Measurements from ENCODE around the gene SPA17.

SPA17 gene

DNA sequence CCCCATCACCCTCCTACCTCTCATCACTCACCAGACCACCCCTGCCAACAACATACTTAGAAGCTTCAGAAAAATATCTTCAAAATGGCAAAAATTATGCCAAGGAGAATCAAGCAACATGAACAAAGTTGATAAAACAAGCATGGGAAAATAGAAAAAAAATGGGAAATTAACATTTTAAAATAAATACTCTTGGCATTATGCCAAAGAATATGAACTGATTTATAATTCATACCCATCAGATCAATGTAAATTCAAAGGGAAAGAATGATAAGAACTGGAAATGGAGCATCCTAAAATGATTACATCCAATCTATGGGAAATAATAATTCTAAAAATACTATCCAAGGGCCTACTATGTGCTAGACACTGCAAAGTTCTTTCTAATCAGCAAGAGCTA, 12.2 kb upstream of the SPA17 start:
- Histone ChIP-seq H3K4me3 (ENCODE audit: insufficient read depth, low read depth, low read length, poor library complexity, severe bottlenecking) (no peak overlapping the region), H3K4me1 (ENCODE audit: control insufficient read depth, insufficient read depth, low read length, poor library complexity, severe bottlenecking) (no peaks in the 10 kb centered on the region), H3K36me3 (ENCODE audit: control insufficient read depth, insufficient read depth, low read length) (no peaks in the 10 kb centered on the region), H3K27ac (ENCODE audit: insufficient read depth, low read length, poor library complexity, severe bottlenecking) (no peak overlapping the region), H3K27me3 (replicated peaks; ENCODE audit: control insufficient read depth, insufficient read depth, low read length, poor library complexity, severe bottlenecking) (no peaks in the 10 kb centered on the region), H3K9me3 (ENCODE audit: control insufficient read depth, low read length) (no peaks in the 10 kb centered on the region)
- DNase-seq: no peak

DNA sequence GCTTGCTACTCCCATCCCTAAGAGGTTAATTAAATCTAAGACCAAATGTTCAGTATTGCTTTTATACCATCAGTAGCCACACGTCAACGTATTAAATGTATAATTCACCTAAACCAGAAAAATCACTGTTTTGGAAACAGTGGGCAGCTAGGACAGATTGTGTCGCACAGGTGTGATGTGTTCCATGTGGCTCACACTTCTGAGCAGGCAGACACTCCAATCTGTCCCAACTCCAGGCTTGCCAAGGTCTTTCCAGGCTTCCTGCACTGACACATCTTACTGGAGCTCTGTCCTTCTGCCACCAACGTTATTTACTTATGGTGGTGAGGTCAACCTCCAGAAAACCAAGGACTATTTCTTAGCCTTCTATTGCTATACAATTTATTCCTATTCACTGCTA, 11.6 kb upstream of the SPA17 start:
- no peak overlapping the region for H3K27ac ChIP-seq (ENCODE audit: insufficient read depth, low read length, poor library complexity, severe bottlenecking)
- no peaks in the 10 kb centered on the region for H3K36me3 ChIP-seq (ENCODE audit: control insufficient read depth, insufficient read depth, low read length)
- no peak overlapping the region for H3K4me3 ChIP-seq (ENCODE audit: insufficient read depth, low read depth, low read length, poor library complexity, severe bottlenecking)
- no peaks in the 10 kb centered on the region for H3K9me3 ChIP-seq (ENCODE audit: control insufficient read depth, low read length)
- no peak for DNase-seq
- H3K4me1 ChIP-seq (ENCODE audit: control insufficient read depth, insufficient read depth, low read length, poor library complexity, severe bottlenecking): no peaks in the 10 kb centered on the region
- H3K27me3 ChIP-seq (replicated peaks; ENCODE audit: control insufficient read depth, insufficient read depth, low read length, poor library complexity, severe bottlenecking): no peaks in the 10 kb centered on the region

DNA sequence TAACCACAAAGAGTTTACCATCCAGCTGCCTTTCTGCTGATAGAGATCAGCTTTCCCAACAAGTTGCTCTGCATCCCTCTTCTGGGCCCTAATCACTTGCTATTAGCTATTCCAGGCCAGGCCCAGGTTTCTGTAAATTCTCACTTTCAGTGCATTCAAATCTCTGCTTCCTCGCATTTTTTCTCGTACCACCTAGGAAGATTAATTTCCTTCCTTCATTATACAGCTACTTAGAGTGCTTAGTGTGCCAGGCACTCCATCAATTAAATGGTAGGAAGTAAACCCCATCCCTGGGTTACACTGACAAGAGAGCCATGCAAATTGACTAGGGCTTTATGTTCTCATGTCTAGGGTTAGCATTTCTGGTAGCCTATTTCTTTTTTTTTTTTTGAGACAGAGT, 9.8 kb upstream of the SPA17 start:
- no peaks in the 10 kb centered on the region for H3K4me1 ChIP-seq (ENCODE audit: control insufficient read depth, insufficient read depth, low read length, poor library complexity, severe bottlenecking)
- no peaks in the 10 kb centered on the region for H3K9me3 ChIP-seq (ENCODE audit: control insufficient read depth, low read length)
- no peaks in the 10 kb centered on the region for H3K27me3 ChIP-seq (replicated peaks; ENCODE audit: control insufficient read depth, insufficient read depth, low read length, poor library complexity, severe bottlenecking)
- no peak overlapping the region for H3K4me3 ChIP-seq (ENCODE audit: insufficient read depth, low read depth, low read length, poor library complexity, severe bottlenecking)
- no peak overlapping the region for H3K27ac ChIP-seq (ENCODE audit: insufficient read depth, low read length, poor library complexity, severe bottlenecking)
- no peaks in the 10 kb centered on the region for H3K36me3 ChIP-seq (ENCODE audit: control insufficient read depth, insufficient read depth, low read length)
- DNase-seq: no peak

DNA sequence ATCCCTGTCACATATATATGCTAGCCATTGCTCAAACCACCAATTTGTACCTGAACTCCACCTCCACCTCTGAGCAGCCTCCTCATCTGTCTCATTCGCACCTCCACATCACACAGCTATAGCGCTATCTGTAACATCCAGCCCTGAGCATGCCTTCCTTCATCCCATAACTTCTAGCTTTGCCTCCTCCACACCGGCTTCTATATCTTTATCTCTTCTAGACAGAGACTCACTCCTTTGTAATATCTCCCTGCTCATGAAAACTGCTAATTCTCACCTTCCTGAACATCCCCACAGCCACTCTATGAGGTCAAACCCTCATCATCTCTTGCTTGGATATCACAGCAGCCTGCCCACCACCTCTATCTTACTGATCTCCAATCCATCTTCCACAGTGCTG, 6.1 kb upstream of the SPA17 start:
- no peaks in the 10 kb centered on the region for H3K36me3 ChIP-seq (ENCODE audit: control insufficient read depth, insufficient read depth, low read length)
- peaks cover 6% of the 10 kb centered on the region for H3K4me1 ChIP-seq (ENCODE audit: control insufficient read depth, insufficient read depth, low read length, poor library complexity, severe bottlenecking)
- H3K27ac ChIP-seq (ENCODE audit: insufficient read depth, low read length, poor library complexity, severe bottlenecking): no peak overlapping the region
- no peak overlapping the region for H3K4me3 ChIP-seq (ENCODE audit: insufficient read depth, low read depth, low read length, poor library complexity, severe bottlenecking)
- no peaks in the 10 kb centered on the region for H3K9me3 ChIP-seq (ENCODE audit: control insufficient read depth, low read length)
- DNase-seq: no peak
- no peaks in the 10 kb centered on the region for H3K27me3 ChIP-seq (replicated peaks; ENCODE audit: control insufficient read depth, insufficient read depth, low read length, poor library complexity, severe bottlenecking)

DNA sequence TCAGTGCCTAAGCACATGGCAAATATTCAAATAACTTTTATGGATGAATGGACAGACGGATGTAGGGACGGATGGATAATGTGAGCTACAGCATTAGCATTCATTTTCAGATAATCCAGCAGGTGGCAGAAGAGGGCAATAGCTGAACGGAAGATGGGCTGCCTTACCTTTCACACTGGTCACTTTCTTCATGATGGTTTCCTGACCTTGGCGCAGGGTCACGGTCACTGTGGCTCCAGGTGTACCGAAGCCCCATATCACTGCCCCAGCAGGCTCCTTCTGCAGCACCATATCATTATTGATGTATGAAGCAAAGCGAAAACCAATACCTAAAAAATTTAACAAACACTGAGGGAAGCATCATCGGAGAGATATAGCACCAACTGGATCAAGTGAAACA, 4.5 kb upstream of the SPA17 start:
- Histone ChIP-seq H3K4me3 (ENCODE audit: insufficient read depth, low read depth, low read length, poor library complexity, severe bottlenecking) (no peak overlapping the region), H3K36me3 (ENCODE audit: control insufficient read depth, insufficient read depth, low read length) (no peaks in the 10 kb centered on the region), H3K4me1 (ENCODE audit: control insufficient read depth, insufficient read depth, low read length, poor library complexity, severe bottlenecking) (peaks cover 17% of the 10 kb centered on the region), H3K27me3 (replicated peaks; ENCODE audit: control insufficient read depth, insufficient read depth, low read length, poor library complexity, severe bottlenecking) (no peaks in the 10 kb centered on the region), H3K9me3 (ENCODE audit: control insufficient read depth, low read length) (no peaks in the 10 kb centered on the region), H3K27ac (ENCODE audit: insufficient read depth, low read length, poor library complexity, severe bottlenecking) (no peak overlapping the region)
- DNase-seq: peak in 1 of 3 donors; percentile 35

DNA sequence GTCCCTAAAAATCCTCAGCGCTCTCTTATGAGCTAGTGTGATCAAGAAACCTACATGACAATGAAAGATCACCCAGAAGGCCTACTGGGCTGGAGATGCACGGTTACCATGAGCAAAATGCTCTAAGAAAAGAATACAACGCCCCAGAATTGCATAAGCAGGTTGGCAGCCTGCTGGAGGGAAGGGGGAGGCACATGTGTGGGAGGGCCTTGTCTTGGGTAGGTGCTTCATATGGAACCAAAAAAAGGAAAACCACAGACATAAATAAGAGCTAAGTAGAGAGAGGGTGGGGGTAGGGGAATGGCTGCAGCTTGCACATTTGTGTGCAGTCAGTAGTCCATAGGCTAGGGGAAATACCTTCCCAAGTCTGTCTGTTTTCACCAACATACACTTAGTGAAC, 3.0 kb upstream of the SPA17 start:
- H3K4me3 ChIP-seq (ENCODE audit: insufficient read depth, low read depth, low read length, poor library complexity, severe bottlenecking): no peak overlapping the region
- H3K27me3 ChIP-seq (replicated peaks; ENCODE audit: control insufficient read depth, insufficient read depth, low read length, poor library complexity, severe bottlenecking): no peaks in the 10 kb centered on the region
- DNase-seq: peak in 1 of 3 donors; percentile 14
- no peaks in the 10 kb centered on the region for H3K9me3 ChIP-seq (ENCODE audit: control insufficient read depth, low read length)
- H3K36me3 ChIP-seq (ENCODE audit: control insufficient read depth, insufficient read depth, low read length): no peaks in the 10 kb centered on the region
- H3K27ac ChIP-seq (ENCODE audit: insufficient read depth, low read length, poor library complexity, severe bottlenecking): no peak overlapping the region
- peaks cover 19% of the 10 kb centered on the region for H3K4me1 ChIP-seq (ENCODE audit: control insufficient read depth, insufficient read depth, low read length, poor library complexity, severe bottlenecking)

DNA sequence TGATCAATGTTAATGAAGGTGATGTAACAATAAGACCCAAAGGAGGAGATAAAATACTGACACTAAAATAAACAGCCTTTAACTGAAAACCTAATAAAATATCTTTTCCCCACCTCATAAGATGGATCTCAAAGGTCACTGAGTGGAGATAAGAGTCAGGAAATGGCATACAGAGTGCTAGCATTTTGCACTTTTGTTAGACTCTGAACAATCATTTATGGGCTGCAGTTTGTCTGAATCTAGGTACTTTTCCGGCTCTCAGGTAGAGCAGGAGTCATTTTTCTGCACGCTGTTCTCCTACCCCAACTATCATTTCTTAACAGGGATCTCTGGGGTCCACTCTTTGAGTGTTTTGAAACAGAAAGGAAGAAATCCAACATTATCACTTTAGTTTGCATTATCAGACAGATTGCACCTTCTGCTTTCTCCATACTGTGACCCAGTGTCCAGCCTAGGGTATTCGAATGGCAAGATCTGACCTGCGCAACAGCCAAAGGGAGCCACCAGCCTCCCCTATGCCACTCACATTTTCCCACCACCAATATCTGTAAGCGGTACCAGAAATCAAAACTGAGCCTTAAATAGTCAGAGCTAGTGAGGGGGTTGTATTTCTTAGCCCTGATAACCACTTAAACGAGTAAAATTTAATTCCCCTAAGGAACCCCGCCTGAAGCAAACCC, 1.0 kb upstream of the SPA17 start:
- peak overlapping the region; percentile 76 for H3K4me3 ChIP-seq (ENCODE audit: insufficient read depth, low read depth, low read length, poor library complexity, severe bottlenecking)
- H3K4me1 ChIP-seq (ENCODE audit: control insufficient read depth, insufficient read depth, low read length, poor library complexity, severe bottlenecking): peaks cover 19% of the 10 kb centered on the region
- H3K27me3 ChIP-seq (replicated peaks; ENCODE audit: control insufficient read depth, insufficient read depth, low read length, poor library complexity, severe bottlenecking): no peaks in the 10 kb centered on the region
- H3K36me3 ChIP-seq (ENCODE audit: control insufficient read depth, insufficient read depth, low read length): no peaks in the 10 kb centered on the region
- H3K9me3 ChIP-seq (ENCODE audit: control insufficient read depth, low read length): no peaks in the 10 kb centered on the region
- H3K27ac ChIP-seq (ENCODE audit: insufficient read depth, low read length, poor library complexity, severe bottlenecking): peak overlapping the region; percentile 72
- no peak for DNase-seq

DNA sequence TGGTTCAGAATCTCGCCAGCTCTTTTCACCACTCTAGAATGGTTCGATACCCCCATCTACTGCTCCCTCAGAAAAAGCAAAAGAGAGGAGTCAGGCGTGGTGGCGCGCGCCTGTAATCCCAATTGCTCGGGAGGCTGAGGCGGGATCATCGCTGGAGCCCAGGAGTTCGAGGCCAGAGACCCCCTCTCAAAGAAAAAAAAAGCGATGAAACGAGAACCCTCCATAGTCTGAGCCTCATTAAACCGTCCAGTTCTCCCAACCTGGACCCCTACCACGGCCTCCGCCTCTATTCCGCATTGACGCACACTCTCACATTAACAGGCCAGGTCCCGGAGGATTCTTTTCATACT, 439 bp downstream of the SPA17 start:
- no peaks in the 10 kb centered on the region for H3K36me3 ChIP-seq (ENCODE audit: control insufficient read depth, insufficient read depth, low read length)
- H3K4me1 ChIP-seq (ENCODE audit: control insufficient read depth, insufficient read depth, low read length, poor library complexity, severe bottlenecking): peaks cover 19% of the 10 kb centered on the region
- H3K4me3 ChIP-seq (ENCODE audit: insufficient read depth, low read depth, low read length, poor library complexity, severe bottlenecking): peak overlapping the region; percentile 76
- no peak for DNase-seq
- peak overlapping the region; percentile 72 for H3K27ac ChIP-seq (ENCODE audit: insufficient read depth, low read length, poor library complexity, severe bottlenecking)
- H3K27me3 ChIP-seq (replicated peaks; ENCODE audit: control insufficient read depth, insufficient read depth, low read length, poor library complexity, severe bottlenecking): no peaks in the 10 kb centered on the region
- no peaks in the 10 kb centered on the region for H3K9me3 ChIP-seq (ENCODE audit: control insufficient read depth, low read length)

DNA sequence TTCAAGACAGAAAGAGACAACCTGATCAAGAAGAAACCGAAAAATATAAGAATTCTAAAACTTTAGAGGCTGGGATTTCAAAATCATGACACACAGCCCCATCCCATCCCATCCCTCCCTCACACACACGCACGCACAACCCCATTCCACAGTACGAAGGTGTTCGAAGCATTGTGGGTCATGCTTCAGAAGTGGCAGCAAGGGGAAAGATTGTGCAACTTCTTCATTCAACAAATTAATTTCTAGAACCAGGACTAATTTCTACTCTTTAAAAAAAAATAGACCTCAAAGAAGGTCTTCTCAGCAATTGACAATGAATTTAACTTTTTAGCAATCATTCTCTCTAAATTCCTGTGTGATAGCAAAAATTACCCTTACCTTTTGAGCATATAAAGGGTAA, 867 bp downstream of the SPA17 start:
- H3K27ac ChIP-seq (ENCODE audit: insufficient read depth, low read length, poor library complexity, severe bottlenecking): peak overlapping the region; percentile 72
- H3K9me3 ChIP-seq (ENCODE audit: control insufficient read depth, low read length): no peaks in the 10 kb centered on the region
- no peak overlapping the region for H3K4me3 ChIP-seq (ENCODE audit: insufficient read depth, low read depth, low read length, poor library complexity, severe bottlenecking)
- H3K36me3 ChIP-seq (ENCODE audit: control insufficient read depth, insufficient read depth, low read length): no peaks in the 10 kb centered on the region
- DNase-seq: no peak
- H3K4me1 ChIP-seq (ENCODE audit: control insufficient read depth, insufficient read depth, low read length, poor library complexity, severe bottlenecking): peaks cover 19% of the 10 kb centered on the region
- H3K27me3 ChIP-seq (replicated peaks; ENCODE audit: control insufficient read depth, insufficient read depth, low read length, poor library complexity, severe bottlenecking): no peaks in the 10 kb centered on the region

DNA sequence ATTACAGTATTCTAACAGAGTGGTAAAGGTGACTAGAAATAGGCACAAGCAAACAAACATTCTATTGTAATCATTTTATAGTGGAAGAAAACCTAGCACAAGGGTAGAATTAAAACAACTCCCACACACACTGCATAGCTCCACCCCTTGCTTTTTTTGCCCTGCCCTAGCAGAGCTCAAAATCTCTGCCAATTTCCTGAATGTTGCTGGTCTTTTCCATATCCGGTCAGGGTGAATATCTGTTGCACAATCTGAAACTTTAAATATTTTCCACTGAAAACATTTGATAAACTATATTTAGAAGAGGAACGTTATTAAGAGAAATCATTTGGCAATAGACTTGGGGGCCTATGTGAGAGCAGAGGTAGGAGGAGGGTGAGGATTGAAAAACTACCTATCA, 2.7 kb downstream of the SPA17 start:
- Histone ChIP-seq H3K4me3 (ENCODE audit: insufficient read depth, low read depth, low read length, poor library complexity, severe bottlenecking) (no peak overlapping the region), H3K4me1 (ENCODE audit: control insufficient read depth, insufficient read depth, low read length, poor library complexity, severe bottlenecking) (peaks cover 13% of the 10 kb centered on the region), H3K9me3 (ENCODE audit: control insufficient read depth, low read length) (no peaks in the 10 kb centered on the region), H3K27ac (ENCODE audit: insufficient read depth, low read length, poor library complexity, severe bottlenecking) (no peak overlapping the region), H3K27me3 (replicated peaks; ENCODE audit: control insufficient read depth, insufficient read depth, low read length, poor library complexity, severe bottlenecking) (no peaks in the 10 kb centered on the region), H3K36me3 (ENCODE audit: control insufficient read depth, insufficient read depth, low read length) (no peaks in the 10 kb centered on the region)
- DNase-seq: no peak
